OCI-LY7 (cell line): ENCODE results near the gene SHH. TPM values are rescaled to one million over a fixed set of nuclear protein-coding genes. Genes with fewer than 3 reads are reported as not detected.

Source experiments
- BruUV-seq: library from RNA; stranded (reverse); fragments of 400-500 nt; replicated peaks from 2 replicates; lab custom pipeline; 2021; lab: Mats Ljungman, UMichigan
- CTCF ChIA-PET: fragments of 300-600 bp; sonication (Branson Sonifier 250); formaldehyde crosslinking; loops from one replicate; lab custom pipeline; 2022; ENCODE audit warnings: antibody characterized with exemption; ENCODE audit not compliant: unreplicated experiment; lab: Charles Lee
- POLR2A ChIA-PET: fragments of 300-600 bp; sonication (Branson Sonifier 250); formaldehyde crosslinking; loops from one replicate; lab custom pipeline; 2022; ENCODE audit warnings: antibody characterized with exemption; lab: Charles Lee
- DNase-seq: peaks from one replicate; pipeline ENCODE4 v3.0.0-alpha.2; 2015; ENCODE audit warnings: low spot score
- H2AFZ ChIP-seq: fragments of 200-600 bp; sonication (generic), shearing (Covaris generic); 2 replicates; pipeline ENCODE4 v1.6.1; 2014; ENCODE audit warnings: mild to moderate bottlenecking, antibody characterized with exemption, low read length, moderate library complexity
- H3K27ac ChIP-seq: fragments of 200-600 bp; sonication (generic); 2 replicates; pipeline ENCODE4 v1.5.1; 2014; ENCODE audit warnings: mixed run types, low read depth, mild to moderate bottlenecking, moderate library complexity, low read length, inconsistent platforms; ENCODE audit not compliant: poor library complexity, severe bottlenecking
- H3K36me3 ChIP-seq: fragments of 200-600 bp; sonication (generic); 2 replicates; pipeline ENCODE4 v1.6.1; 2014; ENCODE audit warnings: mild to moderate bottlenecking, antibody characterized with exemption, low read length, moderate library complexity, mixed read lengths; ENCODE audit not compliant: insufficient read depth
- H3K4me1 ChIP-seq: fragments of 200-600 bp; sonication (generic); 2 replicates; pipeline ENCODE4 v1.5.1; 2014; ENCODE audit warnings: mild to moderate bottlenecking, low read length; ENCODE audit not compliant: insufficient read depth, poor library complexity, severe bottlenecking
- H3K4me2 ChIP-seq: fragments of 200-600 bp; sonication (generic); 2 replicates; pipeline ENCODE4 v1.6.1; 2014; ENCODE audit warnings: mild to moderate bottlenecking, low read length
- H3K4me3 ChIP-seq: fragments of 200-600 bp; sonication (generic); 2 replicates; pipeline ENCODE4 v1.5.1; 2014; ENCODE audit warnings: mild to moderate bottlenecking, low read depth, low read length; ENCODE audit not compliant: poor library complexity, severe bottlenecking
- H3K79me2 ChIP-seq: fragments of 200-600 bp; sonication (generic); 2 replicates; pipeline ENCODE4 v1.6.1; 2016; ENCODE audit warnings: low read depth, mild to moderate bottlenecking, low read length, moderate library complexity, mixed read lengths; ENCODE audit not compliant: insufficient read depth
- H3K9me2 ChIP-seq: fragments of 200-600 bp; sonication (generic); 2 replicates; pipeline ENCODE4 v1.6.1; 2016; ENCODE audit warnings: mild to moderate bottlenecking, low read length, mixed read lengths; ENCODE audit not compliant: insufficient read depth
- H3K9me3 ChIP-seq: fragments of 200-600 bp; sonication (generic); 2 replicates; pipeline ENCODE4 v1.6.1; 2014; ENCODE audit warnings: mild to moderate bottlenecking, mixed run types, low read length, mixed read lengths
- H4K20me1 ChIP-seq: fragments of 200-600 bp; sonication (generic); 2 replicates; pipeline ENCODE4 v1.6.1; 2014; ENCODE audit warnings: mild to moderate bottlenecking, antibody characterized with exemption, low read length, moderate library complexity, mixed read lengths; ENCODE audit not compliant: insufficient read depth
- CTCF ChIP-seq: fragments of 200-600 bp; sonication (generic); conservative IDR thresholded peaks from 2 replicates; pipeline ENCODE4 v1.5.1; 2014; ENCODE audit warnings: mild to moderate bottlenecking, antibody characterized with exemption, low read length, moderate library complexity, mixed read lengths
- EZH2phosphoT487 ChIP-seq: fragments of 200-600 bp; sonication (generic); IDR thresholded peaks from 2 replicates; pipeline ENCODE4 v1.6.1; 2018; ENCODE audit warnings: low read depth, borderline replicate concordance, mild to moderate bottlenecking, mixed run types, antibody characterized with exemption, low read length, moderate library complexity, mixed read lengths
- intact Hi-C: fragments of 100-400 bp; cut with micrococcal nuclease; formaldehyde crosslinking; loops from one replicate; pipeline ENCODE4 v1.10.0; 2022; ENCODE audit not compliant: unreplicated experiment
- total RNA-seq, 2 experiments: library from RNA; depleted of rRNA in 1 of 2; stranded (reverse); fragments of >200 nt in 1 of 2; shearing (Covaris generic) in 1 of 2; gene quantifications; 2 replicates each; pipeline ENCODE4 v1.2.3, GENCODE V29; 2014 to 2022

SHH gene
- total RNA-seq, 2 experiments from 2014 or later = not detected

DNA sequence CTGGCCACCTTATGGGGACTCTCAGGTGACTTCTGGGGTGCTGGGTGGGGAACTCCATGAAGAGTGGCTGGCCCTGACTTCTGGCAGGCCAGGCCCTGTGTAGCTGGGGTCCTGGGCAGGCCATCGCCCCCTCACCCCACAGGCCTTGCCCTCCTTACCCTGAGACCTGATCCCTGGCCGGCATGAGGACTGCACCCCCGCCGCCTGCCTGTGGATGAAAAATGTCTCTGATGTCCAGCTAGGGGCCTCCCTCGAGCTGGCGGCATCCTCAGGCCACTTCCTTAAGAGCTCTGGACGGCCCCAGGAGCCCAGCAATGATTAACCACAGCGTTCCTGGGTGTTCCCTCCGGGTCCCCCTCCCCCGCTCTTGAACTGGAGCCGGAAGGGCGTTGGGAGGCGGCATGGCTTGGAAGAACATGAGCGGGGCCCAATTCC, 31.8 kb upstream of the SHH start:
- Histone ChIP-seq H3K36me3 (no peaks in the 10 kb centered on the region), H3K9me2 (no peaks in the 10 kb centered on the region), H3K9me3 (no peaks in the 10 kb centered on the region), H3K79me2 (no peaks in the 10 kb centered on the region), H3K4me1 (no peaks in the 10 kb centered on the region), H3K27ac (no peak overlapping the region), H4K20me1 (no peaks in the 10 kb centered on the region), H3K4me2 (no peak overlapping the region), H3K4me3 (no peak overlapping the region), H2AFZ (no peak overlapping the region)
- intact Hi-C loops = no loop called here
- no TSS peak for BruUV-seq
- DNase-seq = no peak
- TF ChIP-seq EZH2phosphoT487 (no peak), CTCF (no peak)
- POLR2A ChIA-PET = no interaction called here
- CTCF ChIA-PET = no interaction called here

- Histone ChIP-seq H3K4me3 (no peak overlapping the region), H3K4me1 (no peaks in the 10 kb centered on the region), H3K9me2 (no peaks in the 10 kb centered on the region), H3K36me3 (no peaks in the 10 kb centered on the region), H2AFZ (no peak overlapping the region), H3K79me2 (no peaks in the 10 kb centered on the region), H4K20me1 (no peaks in the 10 kb centered on the region), H3K9me3 (no peaks in the 10 kb centered on the region), H3K27ac (no peak overlapping the region), H3K4me2 (no peak overlapping the region)
- ChIA-PET POLR2A (no interaction called here), CTCF (no interaction called here)
- no peak for DNase-seq
- BruUV-seq = no TSS peak
- TF ChIP-seq EZH2phosphoT487 (no peak), CTCF (no peak)
- intact Hi-C loops = no loop called here
Measured at GRCh38 chr7:155843426-155844018, 31.3 kb upstream of the SHH start.

DNA sequence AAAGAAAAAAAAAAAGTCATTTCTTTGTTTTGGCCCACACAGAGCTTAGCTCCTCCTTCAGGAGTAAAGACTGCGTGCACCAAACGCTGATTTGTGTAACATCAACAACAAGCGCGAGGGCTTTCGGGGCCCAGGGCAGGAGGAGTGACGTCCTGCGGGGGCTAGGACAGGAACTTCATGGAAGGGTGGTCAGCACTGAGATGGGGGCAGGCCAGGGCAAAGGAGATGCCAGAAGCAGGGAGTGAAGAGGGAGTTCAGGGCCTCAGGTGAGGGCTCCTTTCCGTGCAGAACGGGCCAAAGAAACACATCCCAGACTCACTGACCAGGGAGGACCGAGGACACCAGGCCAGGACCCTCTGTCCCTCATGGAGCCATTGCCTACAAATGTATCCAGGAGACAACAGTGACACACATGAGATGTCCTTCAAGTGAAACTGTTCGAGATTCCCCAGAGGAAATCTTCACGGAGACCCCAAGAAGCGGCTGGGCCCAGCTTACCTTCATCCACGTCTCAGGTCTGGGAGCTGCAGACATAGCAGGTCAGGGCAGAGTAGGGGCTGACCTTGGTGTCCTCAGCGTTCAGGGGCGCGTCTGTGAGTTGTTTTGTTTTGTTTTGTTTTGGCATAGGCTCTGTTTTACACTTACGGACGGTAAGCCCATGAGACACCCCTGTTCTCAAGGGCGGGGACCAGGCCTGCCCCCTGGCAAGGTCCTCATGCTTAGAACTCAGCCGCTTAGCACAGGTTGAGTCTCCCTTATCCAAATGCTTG, 30.4 kb upstream of the SHH start:
- no peak for DNase-seq
- Histone ChIP-seq H2AFZ (no peak overlapping the region), H3K79me2 (no peaks in the 10 kb centered on the region), H3K4me1 (no peaks in the 10 kb centered on the region), H3K9me3 (no peaks in the 10 kb centered on the region), H3K27ac (no peak overlapping the region), H3K4me2 (no peak overlapping the region), H3K36me3 (no peaks in the 10 kb centered on the region), H3K9me2 (no peaks in the 10 kb centered on the region), H4K20me1 (no peaks in the 10 kb centered on the region), H3K4me3 (no peak overlapping the region)
- ChIA-PET POLR2A (no interaction called here), CTCF (no interaction called here)
- intact Hi-C loops = no loop called here
- no peak for TF ChIP-seq CTCF
- no peak for TF ChIP-seq EZH2phosphoT487
- BruUV-seq = no TSS peak
